Raji (cell line): ENCODE data around the gene PYGL.

Experiments
- POLR2A ChIP-seq: IDR thresholded peaks from 2 replicates; pipeline ENCODE4 v1.6.1; 2011; ENCODE audit warnings: low read depth, low read length, control low read depth; ENCODE audit not compliant: insufficient read depth

PYGL gene

DNA sequence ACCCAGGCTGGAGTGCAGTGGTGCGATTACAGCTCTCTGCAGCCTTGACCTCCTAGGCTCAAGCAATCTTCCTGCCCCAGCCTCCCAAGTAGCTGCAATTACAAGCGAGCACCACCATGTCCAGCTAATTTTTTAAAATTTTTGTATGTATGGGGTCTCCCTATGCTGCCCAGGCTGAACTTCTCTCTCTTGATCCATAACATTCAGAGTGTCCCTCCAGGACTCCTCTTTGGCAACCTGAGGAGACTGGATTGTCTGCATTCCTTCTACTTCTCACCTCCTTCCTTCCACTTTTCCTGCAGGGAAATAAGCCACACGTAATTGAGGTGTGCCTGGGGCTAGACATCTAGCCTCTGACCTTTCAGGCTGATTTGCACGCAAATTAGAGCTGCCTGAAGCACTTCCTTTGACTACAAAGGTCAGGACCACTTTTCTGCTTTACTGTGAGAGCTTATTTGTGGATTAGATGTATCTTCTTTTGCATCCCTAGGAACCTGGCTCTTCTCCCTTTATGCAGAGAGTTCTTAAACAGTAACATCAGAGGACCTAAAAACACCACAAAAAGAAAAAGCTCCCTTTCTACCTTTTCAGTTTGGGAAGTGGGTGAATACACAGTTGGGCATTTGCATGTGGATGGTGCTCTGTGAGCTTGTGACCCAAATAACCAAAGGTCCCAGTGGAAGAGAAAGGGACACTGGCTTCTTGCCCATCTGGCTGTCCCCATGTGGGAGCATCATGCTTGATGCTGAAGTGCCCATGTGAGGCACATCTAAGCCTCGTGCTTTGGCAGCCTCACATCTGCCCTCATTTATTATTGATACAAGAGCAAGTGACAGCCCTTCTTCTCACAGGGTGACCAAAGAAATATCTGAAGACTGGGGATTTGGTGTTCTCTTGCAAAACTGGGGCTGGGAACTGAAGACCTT, 33.5 kb downstream of the PYGL start:
- TF ChIP-seq POLR2A, result no peak

DNA sequence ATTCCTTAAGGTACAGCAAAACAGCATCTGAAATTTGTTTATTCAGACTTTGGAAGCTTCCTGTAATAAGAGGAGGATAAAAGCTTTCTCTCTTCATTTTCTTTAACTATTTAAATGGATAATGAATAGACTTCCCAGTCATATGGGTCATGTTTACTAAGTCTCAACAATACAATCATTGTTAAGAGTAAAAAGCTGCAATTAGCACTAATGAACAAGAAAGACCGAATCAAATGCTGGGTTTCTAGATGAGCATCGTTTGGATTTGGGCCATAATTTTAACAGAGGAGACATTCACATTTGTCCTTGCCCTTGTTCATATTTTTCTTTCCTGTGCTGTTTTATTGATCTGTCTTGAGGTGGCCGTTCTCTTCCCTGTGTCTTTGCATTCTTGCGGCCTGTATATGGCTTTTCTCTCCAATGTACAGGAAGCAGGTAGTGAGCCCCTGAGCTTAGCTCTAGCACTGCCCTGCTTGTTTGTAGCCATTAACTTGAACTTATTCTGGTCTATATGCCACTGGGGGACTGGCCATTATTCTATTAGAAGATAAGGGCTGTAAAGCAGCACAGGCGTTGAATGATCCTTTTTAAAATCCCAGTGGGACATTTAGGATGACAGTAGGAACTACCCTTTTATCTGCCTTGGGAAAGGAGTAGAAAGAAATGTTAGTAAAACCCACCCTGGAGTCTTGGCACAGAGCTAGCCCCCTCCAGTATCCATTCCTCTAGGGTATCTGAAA, 37.8 kb downstream of the PYGL start:
- no peak for TF ChIP-seq POLR2A

DNA sequence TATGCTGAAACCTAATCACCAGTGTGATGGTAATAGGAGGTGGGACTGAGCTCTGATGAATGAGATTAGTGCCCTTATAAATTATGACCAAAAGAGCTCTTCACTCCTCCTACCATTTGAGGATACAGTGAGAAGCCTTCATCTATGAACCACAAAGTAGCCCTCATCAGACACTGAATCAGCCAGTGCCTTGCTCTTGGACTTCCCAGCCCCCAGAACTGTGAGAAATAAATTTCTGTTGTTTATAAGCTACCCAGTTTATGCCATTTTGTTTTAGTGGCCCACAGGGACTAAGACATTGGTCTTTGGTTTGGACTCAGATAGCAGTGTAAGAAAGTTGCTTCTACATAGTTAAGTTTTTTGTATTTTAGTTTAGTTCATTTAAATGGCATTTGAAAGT, 39.6 kb downstream of the PYGL start:
- no peak for TF ChIP-seq POLR2A

DNA sequence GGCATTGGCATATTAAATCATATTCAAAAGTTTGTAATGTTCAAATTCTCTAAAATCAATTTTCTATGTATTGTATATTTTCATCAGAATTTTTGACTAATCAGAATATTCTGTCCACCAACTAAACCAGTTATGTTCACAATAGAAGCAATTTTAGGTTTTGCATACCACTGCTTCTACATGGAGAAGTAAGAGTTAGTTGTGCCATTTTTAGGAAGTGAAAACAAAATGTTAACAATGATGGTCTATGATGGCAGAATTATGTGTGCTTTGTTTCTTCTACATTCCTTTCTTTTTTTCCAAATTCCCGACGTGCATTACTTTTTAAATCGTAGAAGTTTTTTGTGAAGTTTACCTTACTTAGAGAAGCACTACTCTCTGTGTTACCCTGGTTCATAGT, 42.9 kb downstream of the PYGL start:
- no peak for TF ChIP-seq POLR2A

DNA sequence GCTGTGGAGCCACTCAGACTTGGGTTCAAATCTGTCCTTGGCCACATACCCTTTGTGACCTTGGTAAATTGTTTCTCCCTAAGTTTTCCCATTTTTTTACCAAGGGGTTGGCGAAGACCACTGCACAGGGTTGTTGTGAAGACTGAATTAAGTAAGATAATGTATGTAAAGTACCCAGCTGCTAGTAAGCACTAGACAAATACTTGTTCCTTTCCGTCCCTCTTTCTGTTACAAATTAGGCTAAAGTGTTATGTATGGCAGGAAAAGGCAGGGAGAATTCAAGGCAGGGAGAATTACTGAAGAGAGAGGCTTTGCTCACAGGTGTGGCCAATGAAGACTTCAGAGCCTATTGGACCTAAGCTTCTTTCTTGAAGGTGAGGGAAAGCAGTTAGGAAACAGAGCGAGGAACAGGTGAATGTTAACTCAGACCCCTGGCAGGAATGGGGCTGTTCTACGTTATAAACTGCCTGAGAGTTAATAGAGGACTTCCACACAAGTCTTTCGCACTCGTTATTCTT, 46.6 kb downstream of the PYGL start:
- TF ChIP-seq POLR2A, result no peak

DNA sequence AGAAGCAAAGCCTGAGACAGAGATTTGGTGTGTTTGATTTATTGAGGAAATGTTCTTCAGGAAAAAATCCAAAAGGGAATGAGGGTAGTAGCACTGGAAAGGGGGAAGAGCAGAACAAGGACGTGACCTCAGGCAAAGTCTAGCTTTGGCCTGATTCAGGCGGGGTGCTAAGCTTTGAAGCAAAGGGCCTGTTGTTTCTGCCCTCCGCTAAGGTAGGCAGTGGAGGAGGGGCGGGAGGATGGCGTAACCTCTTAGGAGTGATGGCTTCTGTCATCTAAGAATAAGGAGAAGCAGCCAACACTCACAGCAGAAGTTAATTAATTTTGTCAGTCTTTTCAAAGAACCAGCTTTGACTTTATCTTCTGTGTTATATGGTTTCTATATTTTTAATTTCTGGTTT, 52.0 kb downstream of the PYGL start:
- no peak for TF ChIP-seq POLR2A

DNA sequence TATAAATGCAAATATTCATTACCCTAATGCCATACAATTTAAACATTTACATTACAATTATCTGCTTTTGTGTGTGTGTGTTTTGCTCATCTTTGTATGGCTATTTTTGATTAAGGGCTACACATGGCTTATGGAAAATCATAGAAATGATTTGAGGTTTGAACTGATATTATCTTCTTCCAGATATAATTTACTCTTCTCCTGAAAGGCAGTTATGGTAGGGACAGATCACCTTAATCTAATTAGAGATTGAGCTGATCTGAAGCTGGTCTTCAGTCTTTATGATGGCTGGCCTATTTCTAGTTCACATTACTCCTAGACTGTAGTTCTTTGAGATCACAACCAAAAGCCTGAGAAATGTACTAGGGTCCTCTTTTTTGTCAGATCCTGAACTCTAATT, 56.8 kb downstream of the PYGL start:
- TF ChIP-seq POLR2A, result no peak

DNA sequence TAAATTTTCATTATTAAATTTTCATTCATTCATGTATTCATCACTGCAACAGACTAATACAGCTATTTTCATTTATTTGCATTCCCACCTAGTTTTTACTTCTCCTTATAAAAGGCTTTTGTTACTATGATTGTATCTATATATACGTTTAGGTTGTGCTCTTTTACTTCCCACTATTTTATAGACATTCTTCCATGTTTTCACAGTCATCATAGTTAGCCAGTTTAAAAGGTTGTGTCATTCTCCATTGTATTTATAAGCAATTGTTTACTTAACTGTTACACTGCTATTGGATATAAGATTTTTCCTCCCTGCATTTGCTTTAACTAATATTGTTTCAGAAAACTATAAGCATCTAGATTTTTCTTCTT, 60.5 kb downstream of the PYGL start:
- no peak for TF ChIP-seq POLR2A

DNA sequence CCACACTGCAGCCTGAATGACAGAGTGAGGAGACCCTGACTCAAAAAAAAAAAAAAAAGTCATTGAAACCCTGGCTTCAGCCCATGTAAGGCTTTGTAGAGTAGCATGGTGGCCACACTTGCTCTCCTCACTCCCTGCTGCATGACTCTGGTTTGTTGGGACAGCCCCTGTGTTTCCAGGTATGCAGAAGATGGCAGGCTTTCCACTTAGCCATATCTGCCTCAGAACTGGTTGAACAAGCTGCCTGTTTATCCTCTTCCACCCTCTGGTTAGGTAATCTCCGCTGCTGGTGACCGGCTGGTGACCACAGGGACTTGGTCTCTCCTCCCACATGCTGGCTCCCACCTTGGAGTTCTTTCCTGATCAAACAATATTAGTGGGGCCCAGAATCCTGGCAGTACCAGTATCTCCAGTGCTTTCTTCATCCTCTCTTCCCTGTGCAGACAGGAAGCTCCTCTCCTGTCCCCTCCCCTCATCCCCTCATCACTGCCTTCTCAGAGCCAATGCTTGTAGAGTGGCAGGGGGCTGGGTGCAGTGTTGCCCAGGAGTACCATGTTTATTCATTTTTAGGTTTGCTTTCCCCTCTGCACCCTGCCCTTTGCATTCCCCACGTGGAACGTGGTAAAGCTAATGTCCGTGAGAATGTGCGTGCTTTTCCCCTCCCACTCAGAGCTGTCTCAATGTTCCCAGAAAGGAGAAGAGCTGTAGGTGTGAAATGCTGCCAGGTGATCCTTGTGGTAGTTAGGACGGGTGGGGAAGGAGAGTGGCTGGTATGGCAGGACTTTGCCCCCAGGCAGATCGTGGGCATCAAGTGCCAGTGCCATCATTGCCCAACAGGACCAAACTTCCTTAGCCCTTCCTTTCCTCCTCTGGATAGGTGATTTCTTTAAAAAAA, 61.1 kb downstream of the PYGL start:
- no peak for TF ChIP-seq POLR2A

DNA sequence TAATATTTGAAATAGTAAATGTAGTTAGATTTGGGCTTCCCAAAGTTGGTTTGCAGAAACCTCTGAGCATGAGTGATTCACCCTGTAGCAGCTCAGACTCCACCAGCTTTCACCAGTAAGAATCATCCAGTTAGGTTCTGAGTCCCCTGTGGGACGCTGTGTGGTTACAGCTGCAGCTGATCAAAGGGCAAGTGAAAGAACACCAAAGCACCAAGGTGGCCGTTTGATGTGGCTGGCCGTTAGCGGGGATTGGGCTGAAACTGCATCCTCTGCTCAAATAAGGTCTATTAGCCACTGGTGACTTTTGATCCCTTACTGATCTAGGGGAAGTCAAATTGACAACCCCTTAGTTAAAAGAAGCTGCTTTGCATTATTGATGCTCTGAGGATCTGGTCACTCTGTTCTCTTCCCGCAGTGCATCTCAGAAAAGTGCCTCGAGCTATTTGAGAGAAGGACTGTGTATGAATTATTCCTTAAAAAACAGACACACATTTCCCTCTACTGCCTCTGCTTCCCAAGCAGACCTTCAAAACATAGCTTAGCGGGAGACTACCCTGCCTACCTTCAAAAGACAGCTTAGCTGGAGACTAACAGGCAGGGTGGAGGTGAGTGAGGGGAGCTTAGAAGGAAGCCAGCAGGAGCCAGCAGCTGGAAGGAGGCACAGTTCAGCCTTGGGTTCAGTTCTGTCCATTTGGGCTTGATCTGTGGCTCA, 68.8 kb downstream of the PYGL start:
- TF ChIP-seq POLR2A, result no peak

DNA sequence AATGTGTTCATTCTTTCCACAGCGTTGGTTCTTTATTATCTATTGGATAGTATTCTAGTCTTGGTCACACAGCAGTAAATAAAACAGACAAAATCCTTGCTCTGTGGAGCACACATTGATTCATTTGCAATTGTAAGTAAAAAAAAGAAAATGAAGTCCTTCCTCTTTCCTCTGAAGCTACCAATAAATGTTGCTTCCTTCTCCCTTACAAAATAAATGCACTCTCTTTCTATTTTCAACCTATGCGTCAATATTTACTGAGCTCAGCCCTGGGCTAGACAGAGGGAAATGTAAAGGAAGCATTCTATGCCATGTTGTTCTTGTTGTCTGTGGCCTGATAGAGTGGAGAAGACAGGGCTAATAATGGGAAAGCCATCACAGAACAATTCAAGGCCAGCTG, 69.5 kb downstream of the PYGL start:
- TF ChIP-seq POLR2A, result no peak

DNA sequence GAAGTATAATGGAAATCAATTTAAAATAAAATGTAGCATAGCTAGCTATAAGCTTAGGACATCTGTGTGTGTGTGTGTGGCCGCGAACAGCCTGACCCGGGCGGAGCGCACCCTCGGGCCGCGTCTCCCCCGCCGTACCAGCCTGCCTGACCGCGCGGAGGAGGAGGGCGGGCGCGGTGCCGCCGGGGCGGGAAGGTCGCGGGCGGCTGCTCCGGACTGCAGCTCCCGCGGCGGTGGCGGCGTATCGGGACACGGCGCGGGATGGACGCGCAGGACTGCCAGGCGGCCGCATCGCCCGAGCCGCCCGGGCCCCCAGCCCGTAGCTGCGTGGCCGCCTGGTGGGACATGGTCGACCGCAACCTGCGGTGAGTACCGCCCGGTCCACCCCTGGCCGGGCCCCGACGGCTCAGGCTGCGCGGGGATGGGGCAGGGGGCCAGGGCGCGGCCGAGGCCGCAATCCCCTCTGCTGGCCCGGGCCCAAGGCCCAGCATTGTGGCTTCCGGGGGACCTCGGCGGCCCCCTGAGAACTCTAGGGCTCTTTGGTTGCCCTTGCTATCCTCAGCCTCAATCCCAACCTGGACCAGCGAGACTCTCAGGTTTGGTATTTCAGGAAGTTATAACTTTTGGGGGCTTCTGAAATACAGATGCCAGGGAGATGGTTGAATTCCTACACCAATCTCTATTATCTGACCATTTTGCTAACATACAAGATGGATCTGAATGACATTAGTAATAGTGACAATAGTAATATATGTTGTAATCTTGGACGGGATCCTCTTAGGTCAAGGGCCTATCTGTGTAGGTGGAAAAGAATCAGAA, 72.2 kb downstream of the PYGL start, which contains the start of gene ABHD12B:
Gene ABHD12B, plus strand, starts transcription at position 140 of the 819 bp plus-strand sequence. Its CDS starts 122 bp downstream, at position 262.
- no peak for TF ChIP-seq POLR2A

DNA sequence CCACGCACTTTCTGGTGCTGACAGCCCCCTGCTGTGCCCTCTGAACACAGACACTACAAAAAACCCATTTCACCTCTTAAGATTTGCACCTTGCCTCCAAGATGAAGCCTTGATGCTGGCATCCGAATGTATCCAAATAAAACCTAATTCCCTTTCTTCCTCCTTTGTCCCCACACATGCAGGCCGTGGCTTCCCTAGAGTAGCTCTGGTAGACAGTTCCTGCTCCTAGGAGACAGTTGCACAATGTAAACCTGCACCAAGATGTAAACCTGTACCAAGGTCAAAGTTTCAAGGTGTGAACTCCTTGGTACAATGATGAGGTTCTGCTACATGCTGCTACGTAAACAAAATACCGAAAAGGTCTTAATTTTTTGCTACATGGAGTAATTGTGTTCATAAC, 73.1 kb downstream of the PYGL start:
- no peak for TF ChIP-seq POLR2A
